Skeletal muscle tissue (tissue), 4 donors: ENCODE results near the gene THEMIS2. TPM values are rescaled to one million over a fixed set of nuclear protein-coding genes. Genes with fewer than 3 reads are reported as not detected.
"Not testable (repeated sequence)": the region's sequence is repeated elsewhere in the genome, so short reads cannot be mapped to it uniquely, and the experiment has no call there.

Experiments
- H3K27ac ChIP-seq: one replicate; pipeline ENCODE4 v1.7.0; 2013; ENCODE audit warnings: mild to moderate bottlenecking, low read depth, low read length, inconsistent platforms
- H3K27me3 ChIP-seq, 3 donors: one replicate each; pipeline ENCODE4 v1.7.0; 2013; ENCODE audit warnings: low read length in 3 of 3; ENCODE audit not compliant: control insufficient read depth in 3 of 3, insufficient read depth in 3 of 3
- H3K36me3 ChIP-seq, 3 donors: one replicate each; pipeline ENCODE4 v1.7.0; 2013; ENCODE audit warnings: low read length in 3 of 3; ENCODE audit not compliant: control insufficient read depth in 3 of 3, insufficient read depth in 3 of 3
- H3K4me1 ChIP-seq, 3 donors: one replicate each; pipeline ENCODE4 v1.7.0; 2013; ENCODE audit warnings: low read length in 3 of 3, mild to moderate bottlenecking in 3 of 3; ENCODE audit not compliant: control insufficient read depth in 3 of 3, insufficient read depth in 3 of 3
- H3K4me3 ChIP-seq, 3 donors: one replicate each; pipeline ENCODE4 v1.7.0; 2013; ENCODE audit warnings: low read length in 3 of 3
- H3K9ac ChIP-seq, 3 donors: one replicate each; pipeline ENCODE4 v1.7.0; 2013; ENCODE audit warnings: low read length in 3 of 3, mild to moderate bottlenecking in 3 of 3, moderate library complexity in 2 of 3, low read depth in 1 of 3
- H3K9me3 ChIP-seq, 3 donors: one replicate each; pipeline ENCODE4 v1.7.0; 2013; ENCODE audit warnings: low read length in 3 of 3; ENCODE audit not compliant: control insufficient read depth in 3 of 3
- total RNA-seq: library from RNA; depleted of rRNA; stranded (reverse); fragments of >200 nt; gene quantifications from one replicate; pipeline ENCODE4 v1.2.3, GENCODE V29; 2014
- donor health status: Osteomylitis.

THEMIS2 gene
- total RNA-seq, 1 donor from 2014 or later: 4.7 TPM

GRCh38 chr1:27862671-27863537 lies 9.4 kb upstream of the THEMIS2 start:
- Histone ChIP-seq H3K4me3 (no peak overlapping the region), H3K27me3 (no peaks in the 10 kb centered on the region), H3K4me1 (peaks cover 7 to 18% (median 17%) of the 10 kb centered on the region in 3 donors), H3K27ac (peak overlapping the region; percentile 72), H3K36me3 (no peaks in the 10 kb centered on the region), H3K9me3 (no peaks in the 10 kb centered on the region), H3K9ac (peak overlapping the region in 2 of 3 donors; percentile 38 to 45)

GRCh38 chr1:27863538-27863915 lies 8.8 kb upstream of the THEMIS2 start:
- H3K36me3 ChIP-seq: no peaks in the 10 kb centered on the region
- peak overlapping the region in 1 of 3 donors; percentile 38 for H3K9ac ChIP-seq

GRCh38 chr1:27864264-27864895 lies 8.0 kb upstream of the THEMIS2 start:
- Histone ChIP-seq H3K9me3 (no peaks in the 10 kb centered on the region), H3K36me3 (no peaks in the 10 kb centered on the region), H3K27ac (peak overlapping the region; percentile 72), H3K4me1 (peaks cover 6 to 17% (median 13%) of the 10 kb centered on the region in 3 donors), H3K27me3 (no peaks in the 10 kb centered on the region), H3K4me3 (no peak overlapping the region), H3K9ac (no peak overlapping the region)

More at GRCh38 chr1:27863538-27863915, 8.8 kb upstream of the THEMIS2 start:
- Histone ChIP-seq H3K27ac (peak overlapping the region; percentile 72), H3K4me1 (peaks cover 4 to 15% (median 13%) of the 10 kb centered on the region in 3 donors), H3K4me3 (no peak overlapping the region), H3K9me3 (no peaks in the 10 kb centered on the region), H3K27me3 (no peaks in the 10 kb centered on the region)

- no peak overlapping the region for H3K27ac ChIP-seq
- no peaks in the 10 kb centered on the region for H3K9me3 ChIP-seq
- H3K36me3 ChIP-seq: no peaks in the 10 kb centered on the region
- H3K9ac ChIP-seq: no peak overlapping the region
- H3K4me3 ChIP-seq: no peak overlapping the region
- peaks cover 6 to 17% (median 16%) of the 10 kb centered on the region in 3 donors for H3K4me1 ChIP-seq
- H3K27me3 ChIP-seq: no peaks in the 10 kb centered on the region
Observed at GRCh38 chr1:27865821-27866220, 6.5 kb upstream of the THEMIS2 start.

- no peak overlapping the region for H3K27ac ChIP-seq
- H3K27me3 ChIP-seq: peaks cover 0 to 15% (median 9%) of the 10 kb centered on the region in 3 donors
- no peaks in the 10 kb centered on the region for H3K9me3 ChIP-seq
- no peak overlapping the region for H3K4me3 ChIP-seq
- H3K36me3 ChIP-seq: no peaks in the 10 kb centered on the region
- H3K4me1 ChIP-seq: peaks cover 9 to 14% (median 12%) of the 10 kb centered on the region in 3 donors
- H3K9ac ChIP-seq: no peak overlapping the region
Observed at GRCh38 chr1:27868556-27868931, 3.8 kb upstream of the THEMIS2 start.

GRCh38 chr1:27868932-27869718 lies 3.2 kb upstream of the THEMIS2 start:
- Histone ChIP-seq H3K4me1 (peaks cover 9 to 15% (median 11%) of the 10 kb centered on the region in 3 donors), H3K27ac (no peak overlapping the region), H3K9me3 (no peaks in the 10 kb centered on the region), H3K4me3 (no peak overlapping the region), H3K9ac (no peak overlapping the region), H3K36me3 (no peaks in the 10 kb centered on the region), H3K27me3 (peaks cover 0 to 17% (median 9%) of the 10 kb centered on the region in 3 donors)

GRCh38 chr1:27869719-27870085 lies 2.6 kb upstream of the THEMIS2 start:
- Histone ChIP-seq H3K27me3 (peaks cover 0 to 17% (median 9%) of the 10 kb centered on the region in 3 donors), H3K9me3 (no peaks in the 10 kb centered on the region), H3K27ac (no peak overlapping the region), H3K36me3 (no peaks in the 10 kb centered on the region), H3K4me3 (no peak overlapping the region), H3K9ac (no peak overlapping the region), H3K4me1 (peaks cover 9 to 15% (median 11%) of the 10 kb centered on the region in 3 donors)

- H3K4me3 ChIP-seq, H3K9ac ChIP-seq, H3K9me3 ChIP-seq, H3K27ac ChIP-seq, H3K36me3 ChIP-seq: not testable (repeated sequence)
- Histone ChIP-seq H3K4me1 (peaks cover 9 to 15% (median 11%) of the 10 kb centered on the region in 3 donors), H3K27me3 (peaks cover 0 to 21% (median 10%) of the 10 kb centered on the region in 3 donors)
Observed at GRCh38 chr1:27871076-27871475, 1.3 kb upstream of the THEMIS2 start.

- H3K27me3 ChIP-seq: peaks cover 0 to 21% (median 17%) of the 10 kb centered on the region in 3 donors
- H3K36me3 ChIP-seq: no peaks in the 10 kb centered on the region
- peak overlapping the region; percentile 71 to 78 (median 73) for H3K4me3 ChIP-seq
- H3K4me1 ChIP-seq: peaks cover 9 to 20% (median 11%) of the 10 kb centered on the region in 3 donors
- H3K9ac ChIP-seq: peak overlapping the region; percentile 36 to 70 (median 67)
- H3K9me3 ChIP-seq: no peaks in the 10 kb centered on the region
- peak overlapping the region; percentile 68 for H3K27ac ChIP-seq
Observed at GRCh38 chr1:27872802-27873551, 633 bp downstream of the THEMIS2 start.
